SK-N-MC (cell line): ENCODE measurements around the gene TBL1X.

Experiments
- EZH2 ChIP-seq: fragments of 200-600 bp; sonication (generic); IDR thresholded peaks from one replicate; pipeline ENCODE4 v1.6.1; 2017; ENCODE audit warnings: antibody characterized with exemption
- POLR2AphosphoS5 ChIP-seq: IDR thresholded peaks from 2 replicates; pipeline ENCODE4 v1.6.1; 2012; ENCODE audit warnings: mild to moderate bottlenecking, low read depth, low read length, borderline replicate concordance

- TF ChIP-seq POLR2AphosphoS5: no peak
- no peak for TF ChIP-seq EZH2
Measured at GRCh38 chrX:9785254-9785943, 320.5 kb downstream of the TBL1X start.
